HTERT RPE-1 (cell line): Measurements from ENCODE around the gene RPAP3.

Source experiments
- in situ Hi-C: fragments of 300-500 bp; cut with MboI; formaldehyde crosslinking; loops from 4 replicates; pipeline ENCODE4 v1.14.3; 2020; ENCODE audit warnings: low sequenced_read_pairs

Gene RPAP3

DNA sequence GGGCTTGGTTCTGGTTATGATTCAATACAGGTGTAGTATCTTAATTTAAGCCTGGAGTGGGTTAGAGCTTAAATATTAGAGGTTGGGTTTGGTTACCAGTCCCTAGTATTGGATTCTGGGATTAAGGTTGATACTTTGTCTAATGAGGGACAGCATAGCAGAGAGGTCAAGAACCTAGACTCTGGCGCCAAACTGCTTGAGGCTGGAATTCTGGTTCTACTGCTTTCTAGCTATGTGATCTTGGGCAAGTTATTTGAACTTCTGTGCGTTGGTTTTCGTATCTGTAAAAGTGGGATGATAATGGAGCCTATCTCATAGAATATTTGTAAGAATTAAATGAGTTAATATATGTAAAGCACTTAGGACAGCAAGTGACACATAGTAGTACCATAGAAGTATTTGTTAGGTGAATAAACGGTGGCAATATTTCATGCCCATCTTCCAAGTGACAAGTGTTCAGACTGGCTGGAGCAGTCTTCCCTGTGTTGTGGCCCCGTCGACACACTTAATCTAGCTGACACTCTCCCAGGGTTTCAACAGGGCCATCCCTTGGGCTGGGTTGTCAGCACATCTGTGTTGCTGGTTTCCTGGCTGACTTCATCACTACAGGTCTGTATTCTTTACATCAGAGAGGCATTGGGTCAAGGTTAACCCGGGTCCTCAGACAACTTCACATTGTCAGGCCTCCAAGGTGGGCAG, 16.5 kb upstream of the RPAP3 start:
- in situ Hi-C loops = no loop called here

- in situ Hi-C loops = no loop called here
Observed at GRCh38 chr12:47721431-47721973, 15.7 kb upstream of the RPAP3 start.

- in situ Hi-C loops = no loop called here
Observed at GRCh38 chr12:47718531-47718930, 12.7 kb upstream of the RPAP3 start.

GRCh38 chr12:47717443-47718193, 11.8 kb upstream of the RPAP3 start:
- in situ Hi-C loops = no loop called here

- in situ Hi-C loops = no loop called here
Observed at GRCh38 chr12:47717046-47717442, 11.2 kb upstream of the RPAP3 start.

GRCh38 chr12:47715877-47716548, 10.2 kb upstream of the RPAP3 start:
- in situ Hi-C loops = no loop called here

GRCh38 chr12:47715393-47715876, 9.6 kb upstream of the RPAP3 start:
- in situ Hi-C loops = no loop called here

DNA sequence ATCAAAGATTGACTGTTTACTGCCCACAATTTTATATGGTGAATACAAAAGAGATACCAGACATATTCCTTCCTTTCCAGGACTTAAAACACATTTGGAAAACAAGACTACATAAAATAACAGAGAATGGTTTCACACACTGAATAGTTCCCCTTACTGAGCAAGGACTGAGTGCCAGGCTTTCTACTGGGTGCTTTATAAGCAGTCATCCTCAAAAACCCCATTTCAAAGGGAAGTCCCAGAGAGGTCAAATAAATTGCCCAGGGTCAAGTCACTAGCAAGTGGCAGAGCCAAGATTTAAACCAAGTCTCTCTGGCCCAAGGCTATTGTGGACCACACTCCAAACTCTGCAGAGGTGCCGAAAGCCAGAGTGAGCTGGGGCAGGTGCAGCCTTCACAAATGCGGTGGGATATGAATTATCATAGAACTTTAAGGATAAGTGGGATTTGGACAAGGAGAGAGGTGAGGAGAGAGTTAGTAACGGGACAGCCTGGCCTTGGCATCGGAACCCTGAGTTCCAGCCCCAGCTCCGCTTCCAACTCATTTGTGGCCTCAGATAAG, 9.1 kb upstream of the RPAP3 start:
- in situ Hi-C loops = no loop called here

GRCh38 chr12:47712171-47712570, 6.3 kb upstream of the RPAP3 start:
- in situ Hi-C loops = no loop called here

- in situ Hi-C loops = no loop called here
Observed at GRCh38 chr12:47711448-47711847, 5.6 kb upstream of the RPAP3 start.

GRCh38 chr12:47710278-47710677, 4.4 kb upstream of the RPAP3 start:
- in situ Hi-C loops = no loop called here

DNA sequence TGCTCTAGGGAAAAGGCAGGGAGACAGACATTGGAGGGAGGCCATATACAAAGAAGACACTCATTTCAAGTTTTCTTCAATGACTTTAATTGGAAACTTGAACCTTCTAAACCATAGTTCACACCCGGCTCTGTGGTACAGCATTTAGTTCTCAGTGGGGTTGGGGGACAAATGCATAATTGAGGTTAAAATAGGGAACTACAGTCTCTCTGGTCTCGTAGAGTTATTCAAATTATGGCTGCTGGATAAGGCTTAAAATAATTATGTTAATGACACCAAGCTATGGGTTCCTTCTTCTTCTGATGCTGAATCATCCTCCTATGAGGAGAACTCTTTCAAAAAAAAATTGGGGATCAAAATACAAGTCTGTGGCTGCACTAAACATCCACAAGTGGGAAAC, 3.8 kb upstream of the RPAP3 start:
- in situ Hi-C loops = no loop called here

- in situ Hi-C loops = no loop called here
Observed at GRCh38 chr12:47709237-47709636, 3.4 kb upstream of the RPAP3 start.

DNA sequence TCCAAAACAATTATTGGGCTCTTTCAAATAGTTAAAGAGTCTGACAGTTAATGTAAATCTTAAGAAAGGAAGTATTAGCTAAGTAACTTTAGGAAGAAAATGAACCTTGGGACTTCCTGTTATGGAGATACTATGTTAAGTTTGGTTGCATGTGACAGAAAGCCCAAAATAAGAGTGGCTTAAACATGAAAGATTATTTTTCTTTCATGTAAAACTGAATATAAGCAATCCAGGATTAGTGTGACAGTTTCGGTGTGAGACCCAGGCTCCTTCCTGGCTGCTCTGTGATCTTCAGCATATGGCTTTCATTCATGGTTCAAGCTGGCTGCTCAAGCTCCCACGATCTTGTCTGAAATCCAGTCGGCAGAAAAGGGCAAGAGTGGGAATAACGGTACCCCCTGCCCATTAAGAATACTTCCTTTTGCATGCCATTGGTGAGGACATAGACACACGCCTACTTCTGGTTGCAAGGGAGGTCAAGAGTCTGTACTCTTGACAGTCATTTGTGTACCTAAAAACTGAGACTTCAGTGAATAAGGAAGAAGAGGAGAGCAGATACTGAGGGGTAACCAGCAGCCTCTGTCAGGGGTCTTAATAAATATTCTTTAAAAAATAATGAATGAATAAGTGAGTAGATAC, 2.2 kb upstream of the RPAP3 start:
- in situ Hi-C loops = no loop called here

DNA sequence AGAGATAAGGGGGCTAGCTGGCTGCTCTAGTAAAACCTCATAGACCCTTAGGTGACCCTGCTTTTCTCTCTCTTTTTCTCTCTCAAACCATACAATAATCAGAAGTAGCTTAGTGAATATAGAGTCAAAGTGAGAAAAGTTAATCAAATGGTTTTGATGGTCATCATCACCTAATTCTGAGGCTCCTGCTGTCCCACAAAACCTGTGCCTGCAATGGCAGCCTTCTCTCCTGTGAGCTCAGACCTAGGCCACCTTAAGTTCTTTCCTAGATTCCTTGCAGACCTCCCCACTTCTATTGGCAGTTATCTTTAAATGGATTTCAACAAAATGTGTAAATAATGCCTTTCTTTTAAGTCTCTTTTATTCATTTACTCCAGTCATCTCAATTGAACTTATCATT, 1.5 kb upstream of the RPAP3 start:
- in situ Hi-C loops = no loop called here

GRCh38 chr12:47705229-47705565, 633 bp downstream of the RPAP3 start:
- in situ Hi-C loops = no loop called here

DNA sequence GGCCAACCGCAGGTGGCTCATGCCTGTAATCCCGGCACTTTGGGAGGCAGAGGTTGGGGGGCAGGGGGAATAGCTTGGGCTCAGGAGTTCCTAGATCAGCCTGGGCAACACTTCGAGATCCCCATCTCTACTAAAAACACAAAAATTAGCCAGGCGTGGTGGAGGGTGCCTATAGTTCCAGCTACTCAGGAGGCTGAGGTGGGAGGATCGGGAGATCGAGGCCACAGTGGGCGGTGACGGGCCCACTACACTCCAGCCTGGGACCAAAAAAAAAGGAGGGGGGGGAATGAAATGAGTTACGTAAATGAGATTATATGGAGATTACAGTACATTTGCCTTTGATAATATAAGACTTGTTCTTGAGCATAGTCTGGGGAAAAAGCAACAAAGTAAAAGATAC, 1.1 kb downstream of the RPAP3 start:
- in situ Hi-C loops = no loop called here

- in situ Hi-C loops = no loop called here
Observed at GRCh38 chr12:47700263-47700662, 5.6 kb downstream of the RPAP3 start.

- in situ Hi-C loops = no loop called here
Observed at GRCh38 chr12:47698631-47699030, 7.2 kb downstream of the RPAP3 start.

GRCh38 chr12:47698055-47698454, 7.8 kb downstream of the RPAP3 start:
- in situ Hi-C loops = no loop called here

GRCh38 chr12:47689215-47689614, 16.6 kb downstream of the RPAP3 start:
- in situ Hi-C loops = no loop called here
